Testis (tissue), 2 donors: ENCODE measurements around the gene ITGB4.

Source experiments
- CTCF ChIP-seq, 3 experiments: fragments of 450-650 bp in 2 of 3; fragments of 200-600 bp in 1 of 3; sonication (generic) in 1 of 3; IDR thresholded peaks; one replicate each; pipeline ENCODE4 v1.5.1; 2016 to 2019; ENCODE audit warnings: antibody characterized with exemption in 3 of 3, mild to moderate bottlenecking in 2 of 3, moderate library complexity in 1 of 3
- POLR2A ChIP-seq: fragments of 450-650 bp; IDR thresholded peaks from one replicate; pipeline ENCODE4 v1.6.1; 2017; ENCODE audit warnings: antibody characterized with exemption, mild to moderate bottlenecking, moderate library complexity

DNA sequence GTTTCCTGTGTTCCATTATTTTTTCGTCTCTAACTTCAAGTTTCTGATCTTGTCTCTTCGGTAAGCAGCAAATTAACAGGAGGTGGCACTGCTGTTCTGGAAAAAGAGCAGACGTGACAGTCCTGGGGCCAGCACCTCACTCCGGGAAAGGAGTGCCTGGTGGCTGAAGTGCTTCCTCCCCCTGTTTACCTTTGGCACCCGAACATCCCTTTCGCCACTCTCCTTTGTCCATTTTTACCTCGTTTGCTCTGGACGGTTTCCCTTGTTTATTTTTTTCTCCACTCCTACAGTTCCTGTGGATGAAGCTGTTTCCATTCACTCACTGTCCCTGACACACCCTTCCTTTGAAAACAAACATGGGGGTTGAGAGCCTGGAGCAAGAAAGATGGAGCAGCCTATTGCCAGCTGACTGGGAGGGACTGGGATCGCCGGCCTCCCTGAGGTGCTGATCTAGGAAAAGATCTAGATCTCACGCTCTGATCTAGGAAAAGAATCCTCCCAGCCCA is 41.5 kb upstream of the ITGB4 start:
- TF ChIP-seq CTCF (IDR thresholded peaks at IDR 0.05) (no peak), POLR2A (no peak)
